Prostate gland (tissue), 2 donors: ENCODE data around the gene VENTX. TPM values are rescaled to one million over a fixed set of nuclear protein-coding genes. Genes with fewer than 3 reads are reported as not detected.

Experiments used
- DNase-seq: peaks from one replicate; pipeline ENCODE4 v3.0.0-alpha.2; 2019; ENCODE audit warnings: low spot score
- H3K27ac ChIP-seq, 2 donors: fragments of 200-600 bp; sonication (generic); 2 replicates each; pipeline ENCODE4 v1.5.1; 2017 to 2019
- H3K27me3 ChIP-seq: fragments of 200-600 bp; sonication (generic); replicated peaks from 2 replicates; pipeline ENCODE4 v1.5.1; 2019; ENCODE audit not compliant: insufficient read depth
- H3K36me3 ChIP-seq, 2 donors: fragments of 200-600 bp; sonication (generic); 1 replicate in 1 of 2; 2 replicates in 1 of 2; pipeline versions ENCODE4 v1.5.1 to v1.8.1; 2017 to 2019
- H3K4me1 ChIP-seq: fragments of 200-600 bp; sonication (generic); replicated peaks from 2 replicates; pipeline ENCODE4 v1.5.1; 2019
- H3K4me3 ChIP-seq, 2 donors: fragments of 200-600 bp; sonication (generic); 2 replicates each; pipeline ENCODE4 v1.5.1; 2017 to 2019
- H3K9me3 ChIP-seq: fragments of 200-600 bp; sonication (generic); 2 replicates; pipeline ENCODE4 v1.5.1; 2017
- CTCF ChIP-seq, 4 experiments: fragments of 200-600 bp in 2 of 4; fragments of 450-650 bp in 2 of 4; sonication (generic) in 2 of 4; IDR thresholded peaks; 1 replicate in 3 of 4; 2 replicates in 1 of 4; pipeline ENCODE4 v1.5.1; 2016 to 2019; ENCODE audit warnings: antibody characterized with exemption in 4 of 4, mild to moderate bottlenecking in 2 of 4, moderate library complexity in 2 of 4
- POLR2A ChIP-seq: fragments of 450-650 bp; IDR thresholded peaks from one replicate; pipeline ENCODE4 v1.6.1; 2016; ENCODE audit warnings: antibody characterized with exemption, mild to moderate bottlenecking
- POLR2AphosphoS5 ChIP-seq: sonication (generic); formaldehyde crosslinking; IDR thresholded peaks from one replicate; pipeline ENCODE4 v1.6.1; 2017; ENCODE audit warnings: antibody characterized with exemption
- WGBS: methylation state at CpG from one replicate; pipeline ENCODE4 v1.1.5; 2018; 5-methylcytosine and 5-hydroxymethylcytosine counted together
- intact Hi-C: fragments of 100-400 bp; cut with DNase I; formaldehyde crosslinking; loops from one replicate; pipeline ENCODE4 v1.14.2; 2022
- total RNA-seq, 2 donors: library from RNA; depleted of rRNA; stranded (reverse); fragments of >200 nt; gene quantifications; one replicate each; pipeline ENCODE4 v1.1.0, GENCODE V29; 2016

Gene VENTX
- total RNA-seq, 2 donors from 2014 or later, result 0.18 to 1.8 TPM

DNA sequence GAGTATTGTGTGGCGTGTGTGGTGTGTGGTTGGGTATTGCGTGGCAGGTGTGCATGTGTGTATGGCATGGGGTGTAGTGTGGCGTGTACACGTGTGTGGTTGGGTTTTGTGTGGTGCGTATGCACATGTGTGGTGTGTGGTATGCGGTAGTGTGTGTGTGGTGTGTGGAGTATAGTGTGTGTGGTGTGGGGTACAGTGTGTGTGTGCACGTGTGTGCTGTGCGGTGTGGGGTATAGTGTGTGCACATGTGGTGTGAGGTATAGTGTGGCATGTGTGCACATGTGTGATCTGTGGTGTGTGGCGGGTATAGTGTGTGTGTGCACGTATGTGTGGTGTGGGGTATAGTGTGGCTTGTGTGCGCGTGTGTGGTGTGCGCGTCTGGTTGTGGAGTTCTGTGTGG lies 28.5 kb upstream of the VENTX start:
- no peak for TF ChIP-seq POLR2A
- no peak for TF ChIP-seq POLR2AphosphoS5
- TF ChIP-seq CTCF (IDR thresholded peaks at IDR 0.05), result no peak

DNA sequence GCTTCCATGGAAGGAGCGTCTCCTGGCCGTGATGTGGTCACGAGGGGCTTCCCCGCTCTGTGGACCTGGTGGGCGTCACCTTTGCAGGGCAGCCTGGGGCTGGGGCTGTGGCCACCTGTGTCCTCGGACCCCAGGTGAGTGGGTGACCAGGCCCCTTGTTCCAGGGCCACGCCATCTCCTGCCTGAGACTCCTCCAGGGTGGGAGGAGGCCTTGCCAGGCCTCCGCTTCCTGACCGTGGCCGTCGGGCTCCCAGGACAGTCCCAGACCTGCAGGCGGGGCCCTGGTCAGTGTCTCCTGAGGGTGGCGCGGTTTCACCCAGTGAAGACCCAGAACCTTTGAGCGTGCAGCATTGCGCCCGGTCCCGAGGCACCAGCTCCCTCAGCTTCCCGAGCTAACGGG lies 28.0 kb upstream of the VENTX start:
- no peaks in the 10 kb centered on the region for H3K9me3 ChIP-seq

More for the DNA sequence above, 28.5 kb upstream of the VENTX start:
- Histone ChIP-seq H3K4me1 (no peaks in the 10 kb centered on the region), H3K9me3 (no peaks in the 10 kb centered on the region), H3K4me3 (no peak overlapping the region), H3K27ac (no peak overlapping the region), H3K27me3 (no peaks in the 10 kb centered on the region), H3K36me3 (no peaks in the 10 kb centered on the region)
- DNase-seq, result no peak
- intact Hi-C loops, result no loop called here
- WGBS, result 96% methylated on average over 14 of the region's 14 CpGs

DNA sequence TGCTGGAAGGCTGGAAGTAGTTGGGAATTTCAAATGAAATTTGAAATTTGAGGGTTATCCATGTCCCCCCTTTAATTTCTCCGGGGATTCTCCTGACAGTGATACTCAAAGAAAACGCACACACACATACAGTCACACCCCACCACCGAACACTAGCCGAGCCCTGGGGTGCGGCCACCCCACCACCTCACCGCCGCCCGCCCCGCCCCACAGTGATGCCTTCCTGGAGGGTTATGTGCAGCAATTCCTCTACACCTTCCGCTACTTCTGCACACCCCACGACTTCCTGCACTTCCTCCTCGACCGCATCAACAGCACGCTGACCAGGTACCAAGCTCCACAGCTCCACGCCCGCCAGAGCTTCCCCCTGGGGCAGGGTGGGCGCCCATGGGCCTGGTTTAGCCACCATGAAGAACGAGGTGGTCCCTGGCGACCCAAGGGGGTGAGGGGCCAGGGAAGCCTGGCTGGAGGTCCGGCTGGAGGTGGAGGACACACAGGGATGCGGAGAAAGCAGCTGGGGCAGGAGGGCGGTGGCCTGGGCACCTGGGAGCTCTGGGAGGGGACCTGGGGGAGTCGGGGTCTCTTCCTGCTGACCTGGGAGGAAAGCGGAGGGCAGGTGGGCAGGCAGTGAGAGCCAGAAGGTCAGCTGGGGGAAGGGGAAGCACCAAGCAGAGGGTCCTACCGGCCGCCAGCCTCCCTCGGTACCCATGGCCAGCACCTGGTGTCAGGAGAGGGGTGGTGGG lies 27.1 kb upstream of the VENTX start:
- no peak for TF ChIP-seq CTCF (IDR thresholded peaks at IDR 0.05)
- no peaks in the 10 kb centered on the region for H3K9me3 ChIP-seq
- H3K36me3 ChIP-seq, result no peaks in the 10 kb centered on the region
- intact Hi-C loops, result no loop called here
- H3K27me3 ChIP-seq, result no peaks in the 10 kb centered on the region
- no peak overlapping the region for H3K27ac ChIP-seq
- H3K4me1 ChIP-seq, result no peaks in the 10 kb centered on the region
- H3K4me3 ChIP-seq, result no peak overlapping the region
- no peak for DNase-seq
- WGBS, result 85% methylated on average over 27 of the region's 27 CpGs

More for the DNA sequence above, 28.0 kb upstream of the VENTX start:
- Histone ChIP-seq H3K27me3 (no peaks in the 10 kb centered on the region), H3K27ac (no peak overlapping the region), H3K4me1 (no peaks in the 10 kb centered on the region), H3K4me3 (no peak overlapping the region), H3K36me3 (no peaks in the 10 kb centered on the region)
- DNase-seq, result no peak
- TF ChIP-seq POLR2AphosphoS5, result no peak
- no peak for TF ChIP-seq CTCF (IDR thresholded peaks at IDR 0.05)
- no peak for TF ChIP-seq POLR2A
- intact Hi-C loops, result no loop called here
- WGBS, result 86% methylated on average over 19 of the region's 20 CpGs

- H3K27me3 ChIP-seq, result no peaks in the 10 kb centered on the region
- DNase-seq, result no peak
- no peaks in the 10 kb centered on the region for H3K36me3 ChIP-seq
- TF ChIP-seq POLR2A, result no peak
- no peak for TF ChIP-seq CTCF (IDR thresholded peaks at IDR 0.05)
- TF ChIP-seq POLR2AphosphoS5, result no peak
- H3K4me1 ChIP-seq, result no peaks in the 10 kb centered on the region
- no peak overlapping the region for H3K27ac ChIP-seq
- WGBS, result 84% methylated on average over 17 of the region's 25 CpGs
- no peaks in the 10 kb centered on the region for H3K9me3 ChIP-seq
- no peak overlapping the region for H3K4me3 ChIP-seq
- intact Hi-C loops, result no loop called here
Observed at GRCh38 chr10:133211141-133211830, 26.4 kb upstream of the VENTX start.
